Transverse colon (tissue), 4 donors: ENCODE results near the gene VPS35.
"Not testable (repeated sequence)": the region's sequence is repeated elsewhere in the genome, so short reads cannot be mapped to it uniquely, and the experiment has no call there.

Experiments used
- POLR2AphosphoS5 ChIP-seq, 3 donors: sonication (generic); formaldehyde crosslinking; IDR thresholded peaks; one replicate each; pipeline ENCODE4 v1.6.1; 2016; ENCODE audit warnings: antibody characterized with exemption in 3 of 3
- TF ChIP-seq, protein P1 (sequence below), 5 experiments: fragments of 200-600 bp in 3 of 5; fragments of 450-650 bp in 2 of 5; sonication (generic) in 3 of 5; IDR thresholded peaks; 1 replicate in 2 of 5; 2 replicates in 3 of 5; pipeline ENCODE4 v1.5.1; 2016 to 2017; ENCODE audit warnings: antibody characterized with exemption in 5 of 5, inconsistent platforms in 3 of 5, mild to moderate bottlenecking in 2 of 5, moderate library complexity in 1 of 5

DNA sequence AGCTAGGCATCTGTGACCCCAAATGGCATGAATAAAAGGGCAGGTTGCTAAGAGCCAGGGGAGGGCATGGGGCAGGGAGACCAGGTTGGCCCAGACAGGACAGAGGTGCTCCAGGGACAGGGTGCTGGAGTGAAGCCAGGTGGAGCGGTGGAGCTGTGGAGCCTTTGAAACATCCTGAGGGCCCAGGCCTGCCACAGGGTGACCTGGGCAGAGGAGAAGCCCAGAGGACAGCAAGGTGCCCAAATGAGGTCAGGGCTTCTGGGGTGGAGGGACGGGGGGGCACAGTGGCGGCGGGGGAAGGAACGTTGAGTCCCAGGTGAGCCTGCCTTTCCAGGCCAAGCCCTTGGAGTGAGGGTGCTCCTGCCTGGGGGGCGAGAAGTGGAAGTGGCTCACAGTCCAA, 65.3 kb downstream of the VPS35 start:
- not testable (repeated sequence) for TF ChIP-seq POLR2AphosphoS5 (IDR thresholded peaks at IDR 0.05)
- TF ChIP-seq, protein P1, sequence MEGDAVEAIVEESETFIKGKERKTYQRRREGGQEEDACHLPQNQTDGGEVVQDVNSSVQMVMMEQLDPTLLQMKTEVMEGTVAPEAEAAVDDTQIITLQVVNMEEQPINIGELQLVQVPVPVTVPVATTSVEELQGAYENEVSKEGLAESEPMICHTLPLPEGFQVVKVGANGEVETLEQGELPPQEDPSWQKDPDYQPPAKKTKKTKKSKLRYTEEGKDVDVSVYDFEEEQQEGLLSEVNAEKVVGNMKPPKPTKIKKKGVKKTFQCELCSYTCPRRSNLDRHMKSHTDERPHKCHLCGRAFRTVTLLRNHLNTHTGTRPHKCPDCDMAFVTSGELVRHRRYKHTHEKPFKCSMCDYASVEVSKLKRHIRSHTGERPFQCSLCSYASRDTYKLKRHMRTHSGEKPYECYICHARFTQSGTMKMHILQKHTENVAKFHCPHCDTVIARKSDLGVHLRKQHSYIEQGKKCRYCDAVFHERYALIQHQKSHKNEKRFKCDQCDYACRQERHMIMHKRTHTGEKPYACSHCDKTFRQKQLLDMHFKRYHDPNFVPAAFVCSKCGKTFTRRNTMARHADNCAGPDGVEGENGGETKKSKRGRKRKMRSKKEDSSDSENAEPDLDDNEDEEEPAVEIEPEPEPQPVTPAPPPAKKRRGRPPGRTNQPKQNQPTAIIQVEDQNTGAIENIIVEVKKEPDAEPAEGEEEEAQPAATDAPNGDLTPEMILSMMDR (IDR thresholded peaks at IDR 0.05): not testable (repeated sequence)
